GM19467 (cell line): ENCODE data around the gene MYO1G.
"Not testable (repeated sequence)": the region's sequence is repeated elsewhere in the genome, so short reads cannot be mapped to it uniquely, and the experiment has no call there.

Experiments
- ATAC-seq: cut with Tn5 transposase; IDR thresholded peaks from one replicate; pipeline ENCODE4 v1.9.1; 2021; ENCODE audit warnings: mild to moderate bottlenecking, moderate library complexity; ENCODE audit not compliant: unreplicated experiment

The MYO1G gene

GRCh38 chr7:44944821-44945220, 34.0 kb downstream of the MYO1G start:
- ATAC-seq, result no peak

GRCh38 chr7:44943631-44944030, 35.2 kb downstream of the MYO1G start:
- no peak for ATAC-seq

GRCh38 chr7:44937426-44937825, 41.4 kb downstream of the MYO1G start:
- ATAC-seq, result no peak

- no peak for ATAC-seq
These were observed 42.5 kb downstream of the MYO1G start for GRCh38 chr7:44936322-44936721.

- no peak for ATAC-seq
These were observed 43.2 kb downstream of the MYO1G start for GRCh38 chr7:44935583-44935982.

GRCh38 chr7:44935016-44935415, 43.8 kb downstream of the MYO1G start:
- ATAC-seq, result no peak

- ATAC-seq, result not testable (repeated sequence)
These were observed 44.3 kb downstream of the MYO1G start for GRCh38 chr7:44934510-44934909.

- no peak for ATAC-seq
These were observed 47.9 kb downstream of the MYO1G start for GRCh38 chr7:44930921-44931320.

- no peak for ATAC-seq
These were observed 56.5 kb downstream of the MYO1G start for GRCh38 chr7:44922351-44922694.

- ATAC-seq, result no peak
These were observed 57.0 kb downstream of the MYO1G start for GRCh38 chr7:44921607-44922350.

- no peak for ATAC-seq
These were observed 58.7 kb downstream of the MYO1G start for GRCh38 chr7:44920119-44920518.

GRCh38 chr7:44918029-44918428, 60.8 kb downstream of the MYO1G start:
- ATAC-seq, result no peak

- no peak for ATAC-seq
These were observed 61.4 kb downstream of the MYO1G start for GRCh38 chr7:44917465-44917864.

- no peak for ATAC-seq
These were observed 63.7 kb downstream of the MYO1G start for GRCh38 chr7:44914992-44915607.

- ATAC-seq, result no peak
These were observed 66.0 kb downstream of the MYO1G start for GRCh38 chr7:44912775-44913347.
